ENCODE results near the gene SHISA2. TPM values are rescaled to one million over a fixed set of nuclear protein-coding genes. Genes with fewer than 3 reads are reported as not detected.

Gene SHISA2
- total RNA-seq, 1 donor from 2014 or later, result 0.34 TPM

DNA sequence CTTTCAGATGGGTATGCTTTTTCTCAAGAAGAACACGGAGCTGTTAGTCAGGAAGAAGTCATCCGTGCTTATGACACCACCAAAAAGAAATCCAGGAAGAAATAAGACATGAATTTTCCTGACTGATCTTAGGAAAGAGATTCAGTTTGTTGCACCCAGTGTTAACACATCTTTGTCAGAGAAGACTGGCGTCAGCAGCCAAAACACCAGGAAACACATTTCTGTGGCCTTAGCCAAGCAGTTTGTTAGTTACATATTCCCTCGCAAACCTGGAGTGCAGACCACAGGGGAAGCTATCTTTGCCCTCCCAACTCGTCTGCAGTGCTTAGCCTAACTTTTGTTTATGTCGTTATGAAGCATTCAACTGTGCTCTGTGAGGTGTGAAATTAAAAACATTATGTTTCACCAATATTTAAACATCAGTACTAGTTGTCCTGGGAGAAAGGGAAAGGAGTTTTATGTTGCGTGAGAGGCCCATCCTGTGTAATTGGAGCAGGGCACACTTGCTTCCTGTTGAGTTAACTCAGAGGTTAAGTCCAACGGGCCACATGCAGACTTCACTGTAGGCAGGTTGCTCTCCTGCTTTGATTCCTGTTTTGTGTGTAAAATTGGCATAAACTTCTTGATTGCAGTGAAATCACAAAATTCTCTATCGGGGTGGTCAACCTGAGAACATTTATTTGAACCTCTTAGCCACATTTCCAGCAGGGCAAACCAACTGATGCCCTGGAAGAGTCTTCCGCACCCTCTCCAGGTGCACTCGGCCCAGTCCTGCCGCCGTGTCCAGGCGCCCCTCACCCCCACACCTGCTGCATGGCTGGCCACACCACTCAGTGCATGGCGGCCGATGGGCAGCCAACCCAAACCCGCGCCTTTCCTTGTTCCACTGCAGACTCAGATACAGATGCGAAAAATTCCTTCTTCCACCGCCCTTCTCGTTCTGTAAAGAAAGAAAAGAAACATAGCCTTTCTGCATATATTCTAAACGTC is 31.6 kb downstream of the SHISA2 start:
- intact Hi-C loops (cut with micrococcal nuclease), result no loop called here

DNA sequence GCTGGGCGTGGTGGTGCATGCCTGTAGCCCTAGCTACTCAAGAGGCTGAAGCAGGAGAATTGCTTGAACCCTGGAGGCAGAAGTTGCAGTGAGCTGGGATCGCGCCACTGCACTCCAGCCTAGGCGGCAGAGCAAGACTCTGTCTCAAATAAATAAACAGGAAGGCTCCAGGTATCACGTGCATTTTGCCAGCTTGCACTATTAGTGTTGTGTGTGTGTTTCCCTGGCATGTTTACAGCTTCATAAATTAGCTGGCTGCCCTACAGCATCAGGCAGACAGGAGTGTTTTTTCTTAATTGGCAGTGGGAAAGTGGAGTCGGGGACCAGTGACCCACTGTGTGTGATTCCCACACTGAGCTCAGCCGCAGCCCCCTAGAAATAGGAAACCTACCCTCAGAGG is 32.6 kb downstream of the SHISA2 start:
- intact Hi-C loops (cut with micrococcal nuclease), result no loop called here

DNA sequence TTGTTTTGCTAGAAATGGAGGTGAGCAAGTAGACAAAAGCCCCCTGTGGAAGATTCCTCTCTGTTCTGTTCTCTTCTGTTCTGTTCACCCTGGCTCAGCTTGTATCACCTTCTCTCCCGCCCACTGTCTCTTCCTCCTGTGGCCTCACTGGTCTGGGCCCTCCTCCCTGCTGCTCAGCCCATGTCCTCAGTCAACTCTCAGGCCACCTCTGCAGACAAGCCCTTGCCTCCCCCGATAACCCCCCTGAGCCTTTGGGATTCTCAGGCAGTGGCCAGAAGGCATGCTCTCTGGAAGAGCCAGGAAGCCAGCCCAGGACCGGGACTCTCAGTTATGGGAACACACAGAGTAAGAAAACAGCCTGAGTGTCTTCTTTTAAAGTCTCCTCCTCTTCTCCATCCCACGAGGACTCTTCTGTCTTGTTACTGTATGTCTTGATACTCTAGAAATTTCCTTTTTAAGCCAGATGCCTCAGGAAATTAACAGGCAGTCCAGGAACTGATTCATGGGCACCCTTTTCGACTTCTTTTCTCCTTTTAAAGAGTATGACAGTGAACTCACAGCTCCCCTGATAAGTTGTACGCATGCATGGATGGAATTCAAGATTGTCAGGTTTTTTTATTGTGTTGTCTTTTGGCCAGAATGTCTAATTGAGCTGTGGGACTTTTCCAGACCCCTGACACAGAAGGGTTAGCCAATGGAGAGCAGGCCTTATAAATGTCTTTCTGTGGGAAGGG is 33.7 kb downstream of the SHISA2 start:
- intact Hi-C loops (cut with micrococcal nuclease), result no loop called here

DNA sequence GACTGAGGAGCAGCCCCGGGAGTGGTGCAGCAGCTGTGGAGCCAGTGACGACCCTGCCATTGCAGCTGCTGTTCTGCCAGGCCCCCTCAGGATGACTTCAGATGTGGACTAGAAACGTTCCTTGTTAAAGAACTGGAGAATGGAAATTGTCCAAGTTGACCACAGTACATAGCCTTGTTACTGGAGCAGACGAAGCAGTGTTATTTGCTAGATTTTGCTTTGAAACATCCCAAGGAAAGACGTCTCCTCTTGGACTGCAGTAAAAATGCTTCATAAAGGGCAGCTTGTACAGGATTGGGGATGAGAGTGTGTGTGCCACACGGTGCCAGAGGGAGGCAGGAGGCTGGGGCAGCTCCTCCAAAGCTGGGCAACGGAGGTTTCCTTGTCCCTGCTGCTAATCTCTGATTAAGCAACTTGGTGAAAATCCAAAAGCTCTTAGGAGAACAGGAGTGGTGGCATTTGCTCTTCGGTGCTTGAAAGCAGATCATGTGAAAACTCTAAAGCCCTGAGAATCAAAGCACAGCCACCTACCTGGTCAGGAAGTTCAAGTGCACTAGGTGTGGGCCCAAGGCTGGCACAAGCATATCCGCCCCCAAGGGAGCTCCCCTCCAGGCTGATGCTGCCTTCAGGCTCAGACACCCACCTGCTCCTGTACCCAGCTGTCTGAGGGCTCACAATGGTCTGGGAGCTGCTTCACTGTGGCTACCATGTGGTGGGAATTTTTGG is 34.5 kb downstream of the SHISA2 start:
- intact Hi-C loops (cut with micrococcal nuclease), result no loop called here

DNA sequence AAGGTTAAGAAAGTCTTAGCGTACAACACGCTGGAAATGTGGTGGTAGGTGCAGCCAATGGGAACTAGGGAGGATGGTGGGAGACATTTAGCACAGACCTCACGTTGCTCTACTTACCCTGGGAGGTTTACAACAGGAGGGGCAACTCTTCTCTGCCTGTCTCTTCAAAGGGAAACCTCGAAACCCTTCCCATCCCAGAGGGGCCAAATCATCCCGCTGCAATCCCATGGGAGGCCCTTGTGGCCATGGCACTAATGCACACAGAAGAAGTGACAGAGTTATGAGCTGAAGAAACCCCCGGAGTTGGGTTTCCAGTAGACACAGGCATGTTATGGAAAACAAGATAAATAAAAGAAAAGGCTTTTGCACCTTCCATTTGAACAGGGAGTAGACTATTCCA is 35.6 kb downstream of the SHISA2 start:
- intact Hi-C loops (cut with micrococcal nuclease), result no loop called here

DNA sequence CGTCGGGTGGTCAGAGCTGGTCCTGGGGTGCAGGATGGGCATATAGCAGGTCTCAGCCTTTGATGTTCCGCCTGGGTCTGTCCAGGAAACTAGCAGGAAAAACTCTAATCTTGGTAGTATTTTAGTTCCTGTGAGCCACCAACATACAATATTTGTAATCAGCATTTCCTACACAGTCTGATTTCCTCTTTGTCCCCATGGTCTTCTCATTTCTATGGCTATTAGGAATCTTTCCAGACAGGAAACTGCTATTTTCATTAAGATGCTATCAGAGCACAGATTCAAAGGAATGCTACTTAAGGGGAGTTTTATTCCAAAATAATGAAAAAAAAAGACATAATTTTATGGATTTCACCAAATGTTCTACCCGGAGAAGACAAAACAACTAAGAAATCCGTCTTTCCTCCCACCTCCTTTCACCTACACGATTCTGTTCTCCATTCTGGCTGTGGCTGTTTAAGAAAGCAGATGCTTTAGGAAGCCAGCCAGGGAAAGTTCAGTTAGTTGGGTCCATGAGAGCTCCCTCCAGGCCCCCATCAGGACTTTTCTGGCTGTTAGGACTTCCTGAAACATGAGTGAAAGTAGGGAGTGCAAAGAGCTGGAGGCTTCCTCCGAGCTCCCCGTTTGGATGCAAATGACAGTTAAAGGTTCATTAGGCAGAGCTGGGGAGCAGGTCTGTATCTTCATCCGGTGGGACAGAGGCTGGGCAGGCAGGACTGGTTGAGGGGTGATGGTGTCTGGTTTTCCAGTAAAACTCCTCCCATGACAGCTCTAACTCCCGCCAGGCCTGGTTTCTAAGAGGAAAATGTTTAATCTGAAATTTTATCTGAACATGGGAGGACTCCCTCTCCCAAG is 36.3 kb downstream of the SHISA2 start:
- intact Hi-C loops (cut with micrococcal nuclease), result no loop called here

DNA sequence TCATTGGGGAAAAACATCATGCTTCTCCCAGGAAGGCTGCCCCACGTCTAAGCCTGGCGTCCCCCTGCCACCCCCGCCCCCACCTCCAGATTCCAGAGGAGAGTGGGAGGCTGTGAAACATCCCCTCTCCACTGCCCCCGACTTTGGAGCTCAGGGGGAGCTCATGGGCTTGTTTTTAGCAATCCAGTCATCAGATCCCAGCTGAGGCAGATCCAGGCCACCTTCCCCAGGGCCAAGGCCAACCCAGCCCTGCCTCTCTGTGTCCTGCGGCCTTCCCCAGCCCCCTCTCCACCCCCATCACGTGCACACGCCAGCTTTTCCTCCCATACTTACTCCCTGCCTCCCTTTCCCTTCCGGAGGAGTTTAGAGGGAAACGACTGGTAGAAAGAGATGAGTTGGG is 38.8 kb downstream of the SHISA2 start:
- intact Hi-C loops (cut with micrococcal nuclease), result no loop called here

DNA sequence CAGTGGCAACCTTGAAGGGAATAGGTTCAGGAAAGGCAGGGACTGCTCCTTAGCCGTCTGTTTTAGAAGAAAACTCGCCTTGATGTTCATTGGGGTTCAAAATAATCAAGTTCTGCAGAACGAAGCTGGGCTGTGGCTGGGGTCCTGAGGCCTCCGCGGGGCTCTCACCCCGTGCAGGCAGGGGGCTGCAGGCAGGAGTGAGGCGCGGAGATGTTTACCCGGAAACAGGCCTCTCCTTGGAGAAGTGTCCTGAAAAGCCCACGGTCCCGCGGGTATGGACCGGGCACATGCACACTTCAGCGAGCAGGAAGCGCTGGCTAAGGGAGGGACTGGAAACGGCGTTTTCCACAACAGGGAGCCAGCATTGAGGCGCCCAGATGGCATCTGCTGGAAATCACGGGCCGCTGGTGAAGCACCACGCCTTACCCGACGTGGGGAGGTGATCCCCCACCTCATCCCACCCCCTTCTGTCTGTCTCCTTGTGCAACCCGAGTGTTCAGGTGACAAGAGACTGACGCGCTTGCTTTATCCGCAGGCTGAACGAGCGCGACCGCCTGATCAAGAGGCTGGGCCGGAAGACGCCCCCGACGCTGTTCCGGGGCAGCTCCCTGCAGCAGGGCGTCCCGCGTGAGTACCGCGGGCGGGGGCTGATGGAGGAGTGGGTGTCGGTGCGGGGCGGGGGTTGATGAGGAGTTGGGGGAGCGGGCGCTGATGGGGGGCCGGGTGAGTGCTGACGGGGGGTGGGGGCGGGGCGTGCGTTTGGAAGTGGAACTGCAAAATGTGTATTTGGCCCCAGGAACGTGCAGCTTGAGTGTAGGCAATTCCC is 39.6 kb downstream of the SHISA2 start:
- intact Hi-C loops (cut with micrococcal nuclease), result no loop called here

DNA sequence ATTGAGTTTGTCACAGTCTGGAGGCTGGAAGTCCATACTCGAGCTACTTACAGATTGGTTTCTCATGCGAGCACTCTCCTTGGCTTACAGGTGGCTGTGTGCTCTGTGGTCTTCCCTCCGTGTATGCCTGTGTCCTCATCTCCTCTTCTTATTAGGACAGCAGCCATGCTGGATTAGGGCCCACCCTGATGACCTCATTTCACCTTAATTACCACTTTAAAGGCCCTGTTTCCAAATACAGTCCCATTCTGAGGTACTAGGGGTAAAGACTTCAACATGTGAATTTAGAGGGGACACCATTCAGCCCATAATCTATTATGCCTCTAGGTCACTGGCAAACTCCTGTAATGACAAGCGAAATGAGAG is 40.6 kb downstream of the SHISA2 start:
- intact Hi-C loops (cut with micrococcal nuclease), result no loop called here

DNA sequence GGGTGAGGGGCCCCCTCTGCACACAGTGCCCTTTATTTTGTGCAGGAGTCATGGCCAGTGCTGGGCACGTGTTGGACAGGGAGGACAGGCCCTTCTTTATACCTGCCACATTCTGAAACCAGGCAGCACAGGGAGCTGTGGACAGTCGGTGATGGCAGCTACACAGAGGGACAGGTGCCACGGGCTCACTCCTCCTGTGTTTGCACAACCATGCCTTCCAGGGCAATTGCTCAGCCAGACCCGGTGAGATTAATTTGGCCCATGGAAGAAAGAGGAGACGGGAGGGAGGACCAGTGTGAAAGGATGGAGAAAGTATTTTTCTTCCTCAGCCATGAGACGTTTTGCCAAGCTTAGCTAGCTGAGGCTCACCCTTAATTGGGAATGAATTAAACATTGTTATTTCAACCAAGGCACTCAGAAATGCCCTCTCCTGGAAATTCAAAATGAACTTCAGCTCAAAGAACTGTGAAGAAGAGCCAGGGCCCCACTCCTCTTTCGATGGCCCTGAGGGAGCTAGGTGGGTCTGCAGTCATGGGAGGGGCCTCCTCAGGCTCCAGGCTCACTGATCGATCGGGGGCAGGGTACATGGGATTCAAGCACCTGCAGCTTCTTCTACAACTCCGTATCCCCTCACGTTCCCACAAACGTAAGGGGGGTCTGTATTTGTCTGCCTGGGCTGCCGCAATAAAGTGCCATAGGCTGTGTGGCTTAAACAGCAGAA is 41.2 kb downstream of the SHISA2 start:
- intact Hi-C loops (cut with micrococcal nuclease), result no loop called here

DNA sequence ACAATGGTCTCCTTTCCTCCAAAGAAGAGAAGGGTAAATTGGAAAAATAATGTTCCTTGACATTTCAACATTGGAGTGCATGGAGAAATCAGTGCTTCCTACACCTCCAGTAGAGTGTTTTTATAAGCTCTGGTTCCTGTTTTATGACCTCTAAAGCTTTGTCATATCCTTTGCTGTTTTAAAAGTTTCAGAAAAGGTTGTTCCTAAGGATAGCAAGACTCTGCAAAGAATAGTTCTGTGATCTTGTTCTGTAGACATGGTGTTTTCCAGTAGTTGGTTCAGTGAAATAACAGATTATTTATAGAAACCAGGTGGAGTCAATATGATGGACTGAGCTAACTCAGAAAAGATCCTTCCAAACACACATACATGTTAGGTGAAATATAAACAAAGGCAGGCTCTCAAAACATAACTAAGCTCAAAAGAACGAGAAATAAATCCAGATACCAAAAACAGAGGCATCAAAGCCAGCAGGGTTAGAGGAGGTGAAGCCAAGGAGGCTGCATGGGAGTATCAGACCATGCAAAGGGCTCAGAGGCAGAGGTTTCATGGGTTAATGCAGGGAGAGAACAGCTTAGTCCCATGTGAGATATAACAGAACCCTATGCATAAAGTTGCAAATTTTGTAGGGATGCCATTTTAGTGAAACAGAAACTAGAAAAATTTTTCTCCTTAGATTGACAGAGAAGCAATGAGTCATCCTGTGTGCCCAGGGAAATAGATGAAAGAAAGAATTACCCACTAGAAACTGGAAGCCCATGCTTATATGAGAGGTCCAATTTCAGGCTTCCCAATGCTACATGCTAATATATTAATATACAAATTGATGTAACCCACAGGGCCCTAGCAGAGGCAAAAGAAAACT is 44.3 kb downstream of the SHISA2 start:
- intact Hi-C loops (cut with micrococcal nuclease), result no loop called here

Other genes starting within 250 kb of the SHISA2 start
- 39.2 and 40.8 TPM in 2 replicates for gene RNF6, start 170.3 kb upstream of the SHISA2 start, total RNA-seq
- gene CDK8, start 202.1 kb upstream of the SHISA2 start, total RNA-seq, result 13.4 and 13.7 TPM in 2 replicates

Measured in T-helper 2 cell treated with Interferon-gamma antibody and Interleukin-4, amounts not matched to agents 100 ng/mL and 5 ng/mL, for 36 hours (primary cell).